ENCODE data around the gene C3orf70.

DNA sequence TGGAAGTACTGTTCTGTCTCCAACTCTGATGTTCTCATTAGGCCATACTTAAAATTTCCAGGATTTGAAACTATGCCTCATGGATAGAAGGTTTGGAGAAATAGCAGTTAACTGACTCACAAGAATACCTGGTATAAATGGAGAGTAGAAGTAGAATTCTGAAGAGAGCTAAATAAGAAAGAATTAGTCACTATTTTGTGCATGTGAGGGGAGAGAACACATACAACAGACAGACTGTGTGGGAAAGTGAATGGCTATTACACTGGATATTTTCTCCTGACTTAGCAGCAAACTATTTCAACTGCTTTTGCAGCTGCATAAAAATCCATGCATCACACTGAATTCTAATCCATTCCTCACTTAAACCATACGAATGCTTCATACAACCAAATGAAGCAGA lies 71.3 kb downstream of the C3orf70 start:
- TF ChIP-seq CTCF (IDR thresholded peaks at IDR 0.05) (no peak), ZFX (IDR thresholded peaks at IDR 0.05; ENCODE audit: borderline replicate concordance) (no peak)

Measured in 22Rv1 (cell line).